SK-N-DZ (cell line): ENCODE data around the gene C4orf51. TPM values are rescaled to one million over a fixed set of nuclear protein-coding genes. Genes with fewer than 3 reads are reported as not detected.
"Not testable (repeated sequence)": the region's sequence is repeated elsewhere in the genome, so short reads cannot be mapped to it uniquely, and the experiment has no call there.

Source experiments
- DNase-seq: peaks from one replicate; pipeline ENCODE4 v3.0.0-alpha.2; 2015; ENCODE audit warnings: low spot score
- polyA plus RNA-seq, 2 experiments: library from polyadenylated mRNA; depleted of rRNA; stranded (reverse); fragments of >200 nt; gene quantifications; 2 replicates each; pipeline ENCODE4 v1.2.3, GENCODE V29; 2014

The C4orf51 gene
- not detected in 2 replicates for polyA plus RNA-seq (2014; cell fraction: cytosol; rRNA removed)
- not detected in 2 replicates for polyA plus RNA-seq (2014; cell fraction: nucleus; rRNA removed)

GRCh38 chr4:145679991-145680455, at the start of gene C4orf51:
Gene C4orf51, plus strand, starts transcription at chr4:145680146. Its CDS starts 58 bp downstream, at chr4:145680204.
- DNase-seq, result no peak

GRCh38 chr4:145635117-145635516, 44.8 kb upstream of the C4orf51 start:
- no peak for DNase-seq

GRCh38 chr4:145635630-145636029, 44.3 kb upstream of the C4orf51 start:
- DNase-seq, result no peak

- no peak for DNase-seq
Observed at GRCh38 chr4:145639186-145639698, 40.7 kb upstream of the C4orf51 start.

- DNase-seq, result not testable (repeated sequence)
Observed at GRCh38 chr4:145640236-145640635, 39.7 kb upstream of the C4orf51 start.

GRCh38 chr4:145643295-145643694, 36.7 kb upstream of the C4orf51 start:
- no peak for DNase-seq

- DNase-seq, result no peak
Observed at GRCh38 chr4:145644699-145645098, 35.2 kb upstream of the C4orf51 start.

GRCh38 chr4:145656156-145656555, 23.8 kb upstream of the C4orf51 start:
- no peak for DNase-seq

GRCh38 chr4:145660064-145660463, 19.9 kb upstream of the C4orf51 start:
- DNase-seq, result no peak

GRCh38 chr4:145663194-145663593, 16.8 kb upstream of the C4orf51 start:
- DNase-seq, result no peak

- DNase-seq, result no peak
Observed at GRCh38 chr4:145665773-145666172, 14.2 kb upstream of the C4orf51 start.

GRCh38 chr4:145670422-145670821, 9.5 kb upstream of the C4orf51 start:
- no peak for DNase-seq

- DNase-seq, result no peak
Observed at GRCh38 chr4:145679520-145679919, 426 bp upstream of the C4orf51 start.

GRCh38 chr4:145680902-145681301, 956 bp downstream of the C4orf51 start:
- DNase-seq, result no peak

- DNase-seq, result no peak
Observed at GRCh38 chr4:145681518-145681917, 1.6 kb downstream of the C4orf51 start.

GRCh38 chr4:145681956-145682355, 2.0 kb downstream of the C4orf51 start:
- no peak for DNase-seq

GRCh38 chr4:145686991-145687390, 7.0 kb downstream of the C4orf51 start:
- DNase-seq, result no peak

GRCh38 chr4:145690610-145691009, 10.7 kb downstream of the C4orf51 start:
- no peak for DNase-seq

- not testable (repeated sequence) for DNase-seq
Observed at GRCh38 chr4:145691416-145691815, 11.5 kb downstream of the C4orf51 start.

GRCh38 chr4:145694929-145695328, 15.0 kb downstream of the C4orf51 start:
- no peak for DNase-seq

- DNase-seq, result no peak
Observed at GRCh38 chr4:145697332-145697731, 17.4 kb downstream of the C4orf51 start.

- DNase-seq, result no peak
Observed at GRCh38 chr4:145698507-145698906, 18.6 kb downstream of the C4orf51 start.

GRCh38 chr4:145703850-145704497, 24.0 kb downstream of the C4orf51 start:
- no peak for DNase-seq
